Measurements from ENCODE around the gene RASSF7.
A peak's percentile ranks its signal among the peaks of the same experiment; 100 is the strongest.

Gene RASSF7

DNA sequence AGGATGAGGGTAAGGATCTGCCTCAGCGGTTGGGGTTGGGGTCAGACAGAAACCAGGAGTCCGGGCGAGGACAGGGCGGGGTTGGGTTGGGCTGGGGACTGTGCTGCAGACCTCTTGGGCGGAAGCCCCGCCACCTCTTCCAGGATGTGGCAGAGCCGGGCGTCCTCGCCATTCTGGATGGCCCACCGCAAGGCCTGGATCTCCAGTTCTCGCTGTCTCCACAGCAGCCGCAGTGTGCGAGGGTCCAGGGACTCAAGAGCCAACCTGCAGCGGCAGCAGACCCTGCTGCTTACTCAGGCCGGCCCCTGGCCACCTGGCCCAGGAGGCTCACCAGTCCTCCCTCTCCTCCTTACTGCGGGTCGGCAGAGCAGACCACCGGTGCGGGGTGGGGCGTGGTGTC, 2.3 kb upstream of the RASSF7 start:
- ChIA-PET CTCF (no interaction called here), POLR2A (interaction anchor here (0.5 to 2.3 kb wide), 3 partner anchors 17 to 173 kb away, joined by 3 to 19 read pairs (median 6); partner anchors contain the start of genes HRAS and PHRF1)
- Histone ChIP-seq H3K4me1 (ENCODE audit: control insufficient read depth, insufficient read depth, low read length) (no peaks in the 10 kb centered on the region), H3K9me3 (ENCODE audit: control insufficient read depth, insufficient read depth, low read depth, low read length) (no peaks in the 10 kb centered on the region), H3K36me3 (ENCODE audit: control insufficient read depth in 2 of 2, insufficient read depth in 1 of 2, low read length in 2 of 2) (peaks cover 0 to 17% of the 10 kb centered on the region in 2 experiments; a peak in 1 of 3 replicates), H3K27ac (ENCODE audit: extremely low read depth, low read depth, low read length) (no peak overlapping the region), H3K4me3 (ENCODE audit: low read depth, low read length) (no peak overlapping the region)
- no peak for TF ChIP-seq ZXDB (tag by site-specific recombination; IDR thresholded peaks at IDR 0.05)
- no peak for TF ChIP-seq EGR2 (tag by site-specific recombination; IDR thresholded peaks at IDR 0.05; ENCODE audit: low read depth)
- TF ChIP-seq KLF8 (tag by site-specific recombination; IDR thresholded peaks at IDR 0.05) = 0 out of 2 replicates have a peak, but pooled peaks have one; percentile 17
- no peak for TF ChIP-seq ZNF792 (tag by site-specific recombination; IDR thresholded peaks at IDR 0.05)
- 0 out of 2 replicates have a peak, but pooled peaks have one; percentile 51 for TF ChIP-seq ZNF449 (tag by site-specific recombination; IDR thresholded peaks at IDR 0.05)

DNA sequence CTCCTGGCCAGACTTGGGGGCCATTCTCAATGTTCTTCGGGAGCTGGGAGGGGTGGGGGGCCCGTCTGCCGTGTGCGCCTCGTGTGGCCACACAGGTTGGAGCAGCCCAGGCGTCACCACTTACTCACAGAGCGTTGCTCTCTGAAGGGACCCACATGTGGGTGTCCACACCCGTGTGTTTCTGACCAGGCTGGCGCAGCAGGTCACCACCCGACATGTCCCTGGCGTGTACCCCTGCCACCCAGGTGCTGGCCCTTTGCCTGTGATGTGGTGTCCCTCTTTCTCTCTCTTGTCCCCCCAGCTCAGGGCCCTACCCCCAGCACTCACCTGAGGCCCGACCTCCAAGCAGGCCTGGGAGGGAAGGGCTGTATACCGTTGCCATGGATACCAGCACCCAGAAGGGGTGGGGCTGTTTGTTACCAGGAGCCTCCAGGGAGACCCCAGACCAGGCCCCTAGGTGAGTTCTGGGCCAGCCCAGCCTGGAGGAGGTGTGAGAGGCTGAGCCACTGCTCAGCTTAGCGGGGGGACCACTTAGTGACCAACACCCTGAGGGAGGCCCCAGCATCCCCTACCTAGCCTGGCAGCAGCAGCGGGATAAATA, 1.6 kb upstream of the RASSF7 start:
- Histone ChIP-seq H3K4me1 (ENCODE audit: control insufficient read depth, insufficient read depth, low read length) (no peaks in the 10 kb centered on the region), H3K4me3 (ENCODE audit: low read depth, low read length) (no peak overlapping the region), H3K27ac (ENCODE audit: extremely low read depth, low read depth, low read length) (no peak overlapping the region), H3K36me3 (ENCODE audit: control insufficient read depth in 2 of 2, insufficient read depth in 1 of 2, low read length in 2 of 2) (peaks cover 0 to 23% of the 10 kb centered on the region in 2 experiments; a peak in 1 of 3 replicates), H3K9me3 (ENCODE audit: control insufficient read depth, insufficient read depth, low read depth, low read length) (no peaks in the 10 kb centered on the region)
- ChIA-PET CTCF (interaction anchor here (0.8 to 1.2 kb wide), 2 partner anchors 167 to 168 kb away, joined by 3 read pairs; no protein-coding TSS in a partner anchor), POLR2A (interaction anchor here (0.5 to 2.3 kb wide), 4 partner anchors 10 to 173 kb away, joined by 3 to 19 read pairs (median 5); partner anchors contain the start of genes HRAS and PHRF1)
- TF ChIP-seq HIC1 (tag by site-specific recombination; IDR thresholded peaks at IDR 0.05) (no peak), ZFP41 (tag by site-specific recombination; IDR thresholded peaks at IDR 0.05; ENCODE audit: borderline replicate concordance) (no peak), ZFP37 (tag by site-specific recombination; IDR thresholded peaks at IDR 0.05) (no peak), ZNF114 (tag by site-specific recombination; IDR thresholded peaks at IDR 0.05) (no peak), ZNF677 (tag by site-specific recombination; IDR thresholded peaks at IDR 0.05) (no peak), ZNF223 (tag by site-specific recombination; IDR thresholded peaks at IDR 0.05) (no peak), ZNF37A (tag by site-specific recombination; IDR thresholded peaks at IDR 0.05) (no peak), ZNF148 (tag by site-specific recombination; IDR thresholded peaks at IDR 0.05; ENCODE audit: borderline replicate concordance) (no peak), ZNF629 (tag by site-specific recombination; IDR thresholded peaks at IDR 0.05) (no peak), ZNF837 (tag by site-specific recombination; IDR thresholded peaks at IDR 0.05) (no peak), ZNF555 (tag by site-specific recombination; conservative IDR thresholded peaks at IDR 0.05) (no peak), ZNF146 (tag by site-specific recombination; IDR thresholded peaks at IDR 0.05) (no peak), OSR2 (tag by site-specific recombination; IDR thresholded peaks at IDR 0.05) (no peak), REST (tag by site-specific recombination; IDR thresholded peaks at IDR 0.05) (no peak)

Data from HEK293 (cell line).